ENCODE measurements around the gene PLCL1. TPM values are rescaled to one million over a fixed set of nuclear protein-coding genes. Genes with fewer than 3 reads are reported as not detected.

Gene PLCL1
- total RNA-seq, 1 donor from 2014 or later = 1.2 TPM

DNA sequence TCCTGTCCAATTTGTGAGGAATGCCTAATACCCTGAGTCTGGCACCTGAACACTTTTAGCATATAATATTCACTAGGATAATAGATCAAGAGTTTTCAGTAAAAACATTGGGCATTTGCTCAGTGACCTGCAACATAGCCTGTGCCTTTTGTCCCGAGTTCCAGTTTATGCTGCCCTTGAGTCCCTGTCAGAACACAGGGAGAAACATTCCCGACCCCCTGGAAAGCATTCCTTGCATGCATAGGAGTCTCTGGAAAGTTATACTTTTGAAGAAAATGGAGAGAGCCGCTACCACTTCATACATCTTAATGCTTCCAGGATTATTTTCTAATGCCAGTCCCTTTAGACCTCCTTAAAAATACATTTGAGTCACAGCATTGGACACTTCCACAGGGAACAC lies 107.3 kb downstream of the PLCL1 start:
- H3K4me1 Mint-ChIP-seq (ENCODE audit: unreplicated experiment) = peaks cover 10% of the 10 kb centered on the region
- no peak overlapping the region for H3K27ac Mint-ChIP-seq (ENCODE audit: unreplicated experiment)
- TF ChIP-seq, protein P1, sequence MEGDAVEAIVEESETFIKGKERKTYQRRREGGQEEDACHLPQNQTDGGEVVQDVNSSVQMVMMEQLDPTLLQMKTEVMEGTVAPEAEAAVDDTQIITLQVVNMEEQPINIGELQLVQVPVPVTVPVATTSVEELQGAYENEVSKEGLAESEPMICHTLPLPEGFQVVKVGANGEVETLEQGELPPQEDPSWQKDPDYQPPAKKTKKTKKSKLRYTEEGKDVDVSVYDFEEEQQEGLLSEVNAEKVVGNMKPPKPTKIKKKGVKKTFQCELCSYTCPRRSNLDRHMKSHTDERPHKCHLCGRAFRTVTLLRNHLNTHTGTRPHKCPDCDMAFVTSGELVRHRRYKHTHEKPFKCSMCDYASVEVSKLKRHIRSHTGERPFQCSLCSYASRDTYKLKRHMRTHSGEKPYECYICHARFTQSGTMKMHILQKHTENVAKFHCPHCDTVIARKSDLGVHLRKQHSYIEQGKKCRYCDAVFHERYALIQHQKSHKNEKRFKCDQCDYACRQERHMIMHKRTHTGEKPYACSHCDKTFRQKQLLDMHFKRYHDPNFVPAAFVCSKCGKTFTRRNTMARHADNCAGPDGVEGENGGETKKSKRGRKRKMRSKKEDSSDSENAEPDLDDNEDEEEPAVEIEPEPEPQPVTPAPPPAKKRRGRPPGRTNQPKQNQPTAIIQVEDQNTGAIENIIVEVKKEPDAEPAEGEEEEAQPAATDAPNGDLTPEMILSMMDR (IDR thresholded peaks at IDR 0.05) = no peak
- no peaks in the 10 kb centered on the region for H3K9me3 Mint-ChIP-seq (ENCODE audit: unreplicated experiment)
- H3K27me3 Mint-ChIP-seq (ENCODE audit: unreplicated experiment) = peaks cover 33% of the 10 kb centered on the region
- no peaks in the 10 kb centered on the region for H3K36me3 Mint-ChIP-seq (ENCODE audit: unreplicated experiment)
- no peak for DNase-seq (ENCODE audit: extremely low spot score, unreplicated experiment)
- no peak overlapping the region for H3K4me3 Mint-ChIP-seq (ENCODE audit: unreplicated experiment)

DNA sequence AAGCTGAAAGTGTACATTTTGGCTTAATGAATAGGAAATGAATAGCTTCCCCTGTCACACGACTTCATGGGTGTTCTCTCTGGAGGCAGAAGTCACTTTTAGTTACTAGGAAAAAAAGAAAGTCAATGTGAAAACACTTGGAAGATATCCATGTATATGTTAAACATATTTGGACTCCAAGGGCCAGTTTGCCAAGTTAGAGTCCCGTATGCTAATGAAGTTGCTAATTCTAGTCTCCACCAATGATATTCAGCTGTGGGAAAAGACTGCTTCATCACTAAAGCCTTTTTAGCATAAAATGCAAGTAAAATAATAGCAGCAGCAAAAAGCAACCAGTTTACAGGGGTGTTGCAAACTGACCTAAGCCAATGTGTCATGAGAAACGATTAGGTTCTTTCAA lies 108.7 kb downstream of the PLCL1 start:
- Mint-ChIP-seq H3K4me3 (ENCODE audit: unreplicated experiment) (no peak overlapping the region), H3K9me3 (ENCODE audit: unreplicated experiment) (no peaks in the 10 kb centered on the region), H3K36me3 (ENCODE audit: unreplicated experiment) (no peaks in the 10 kb centered on the region), H3K4me1 (ENCODE audit: unreplicated experiment) (peaks cover 10% of the 10 kb centered on the region), H3K27me3 (ENCODE audit: unreplicated experiment) (peaks cover 30% of the 10 kb centered on the region), H3K27ac (ENCODE audit: unreplicated experiment) (no peak overlapping the region)
- TF ChIP-seq, protein P1 (IDR thresholded peaks at IDR 0.05) = no peak
- DNase-seq (ENCODE audit: extremely low spot score, unreplicated experiment) = no peak

DNA sequence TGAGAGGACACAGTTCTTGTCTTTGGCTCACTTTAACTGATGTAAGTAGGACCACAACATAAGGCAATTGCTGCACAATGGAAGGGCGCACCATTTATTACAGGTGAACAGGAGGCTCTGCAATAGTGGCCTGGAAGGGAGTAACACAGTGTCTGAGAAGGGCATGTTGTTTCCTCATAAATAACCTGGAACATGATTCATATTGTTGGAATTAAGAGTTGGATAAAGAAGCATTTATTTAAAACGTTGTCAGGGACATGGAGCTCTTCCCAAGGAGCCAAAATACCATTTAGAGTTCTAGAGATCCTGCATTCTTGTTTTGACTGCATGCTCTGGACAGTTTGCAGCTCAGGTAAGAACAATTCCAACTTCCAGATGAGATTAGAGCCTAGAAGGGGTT lies 110.4 kb downstream of the PLCL1 start:
- no peak for DNase-seq (ENCODE audit: extremely low spot score, unreplicated experiment)
- Mint-ChIP-seq H3K9me3 (ENCODE audit: unreplicated experiment) (no peaks in the 10 kb centered on the region), H3K27ac (ENCODE audit: unreplicated experiment) (no peak overlapping the region), H3K4me3 (ENCODE audit: unreplicated experiment) (no peak overlapping the region), H3K27me3 (ENCODE audit: unreplicated experiment) (peaks cover 27% of the 10 kb centered on the region), H3K36me3 (ENCODE audit: unreplicated experiment) (no peaks in the 10 kb centered on the region), H3K4me1 (ENCODE audit: unreplicated experiment) (peaks cover 5% of the 10 kb centered on the region)
- TF ChIP-seq, protein P1 (IDR thresholded peaks at IDR 0.05) = no peak

DNA sequence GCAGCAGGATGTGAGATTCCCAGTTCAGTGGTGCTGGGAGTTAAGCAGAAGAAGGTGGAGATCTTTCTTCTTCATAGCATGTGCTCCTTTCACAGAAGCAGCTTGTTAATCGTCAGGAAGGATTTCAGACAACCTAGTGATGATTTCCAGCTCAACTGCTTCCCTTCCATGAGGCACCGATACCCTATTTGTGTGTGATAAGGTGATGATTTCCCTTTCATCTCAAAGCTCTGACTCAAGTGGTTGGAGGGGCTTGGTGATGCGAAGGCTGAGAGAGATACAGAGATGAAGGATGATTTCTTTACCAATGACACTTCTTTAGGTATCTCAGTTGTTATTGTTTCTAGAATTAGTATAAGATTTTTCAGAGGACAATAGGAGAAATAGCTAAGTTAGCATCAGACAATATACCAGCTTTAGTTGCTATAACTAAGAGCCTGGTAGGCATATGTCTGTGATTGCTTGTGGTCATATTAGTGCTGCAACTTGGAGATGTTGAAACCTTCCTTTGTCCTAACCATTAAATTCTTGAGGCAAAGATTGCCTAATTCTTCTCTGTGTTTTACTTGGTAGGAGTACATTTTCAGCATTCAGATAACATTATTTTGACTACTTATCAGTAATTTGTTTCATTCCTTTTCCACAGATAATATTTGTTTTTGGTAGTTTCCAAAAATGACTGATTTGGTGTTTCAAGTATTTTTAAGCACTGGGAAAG lies 111.3 kb downstream of the PLCL1 start:
- DNase-seq (ENCODE audit: extremely low spot score, unreplicated experiment) = no peak
- TF ChIP-seq, protein P1 (IDR thresholded peaks at IDR 0.05) = no peak
- Mint-ChIP-seq H3K4me3 (ENCODE audit: unreplicated experiment) (no peak overlapping the region), H3K4me1 (ENCODE audit: unreplicated experiment) (peaks cover 5% of the 10 kb centered on the region), H3K27ac (ENCODE audit: unreplicated experiment) (no peak overlapping the region), H3K9me3 (ENCODE audit: unreplicated experiment) (no peaks in the 10 kb centered on the region), H3K36me3 (ENCODE audit: unreplicated experiment) (no peaks in the 10 kb centered on the region), H3K27me3 (ENCODE audit: unreplicated experiment) (peaks cover 31% of the 10 kb centered on the region)

DNA sequence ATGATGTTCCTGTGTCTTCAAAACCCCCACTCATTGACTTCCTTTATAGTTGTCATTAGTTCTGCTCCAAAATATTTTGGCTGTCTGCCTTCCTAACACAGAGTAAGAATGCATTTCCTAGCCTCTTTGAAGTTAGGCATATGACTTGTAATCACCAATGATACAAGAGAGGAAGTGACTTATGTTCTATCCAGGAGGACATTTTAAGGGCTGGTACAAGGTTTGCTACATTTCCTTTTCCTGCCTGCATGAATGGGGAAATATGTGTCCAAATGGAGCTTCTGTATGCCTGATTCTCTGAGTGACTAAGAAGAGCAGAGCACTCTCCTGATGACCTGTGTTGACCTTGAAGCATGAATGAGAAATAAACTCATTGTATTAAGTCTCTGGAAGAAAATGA lies 115.1 kb downstream of the PLCL1 start:
- no peak for DNase-seq (ENCODE audit: extremely low spot score, unreplicated experiment)
- no peaks in the 10 kb centered on the region for H3K9me3 Mint-ChIP-seq (ENCODE audit: unreplicated experiment)
- peaks cover 31% of the 10 kb centered on the region for H3K27me3 Mint-ChIP-seq (ENCODE audit: unreplicated experiment)
- H3K27ac Mint-ChIP-seq (ENCODE audit: unreplicated experiment) = no peak overlapping the region
- H3K36me3 Mint-ChIP-seq (ENCODE audit: unreplicated experiment) = no peaks in the 10 kb centered on the region
- no peaks in the 10 kb centered on the region for H3K4me1 Mint-ChIP-seq (ENCODE audit: unreplicated experiment)
- TF ChIP-seq, protein P1 (IDR thresholded peaks at IDR 0.05) = no peak
- H3K4me3 Mint-ChIP-seq (ENCODE audit: unreplicated experiment) = no peak overlapping the region
